Effector memory CD8-positive, alpha-beta T cell (primary cell): ENCODE data around the gene CAMTA1.

ENCODE experiments used
- ATAC-seq: fragments of 150-1000 bp; cut with Tn5 transposase; replicated peaks from 2 replicates; pipeline ENCODE4 v1.10.0; 2021; ENCODE audit warnings: mild to moderate bottlenecking, moderate library complexity
- DNase-seq, 3 experiments: peaks; one replicate each; pipeline ENCODE4 v3.0.0; 2021
- H3K27ac Mint-ChIP-seq, 2 donors: one replicate each; pipeline ENCODE4 v1.8.0; 2022; ENCODE audit warnings: mild to moderate bottlenecking in 2 of 2, mixed read lengths in 2 of 2, moderate library complexity in 2 of 2
- H3K27me3 Mint-ChIP-seq, 2 donors: one replicate each; pipeline ENCODE4 v1.8.0; 2022; ENCODE audit warnings: mixed read lengths in 2 of 2
- H3K36me3 Mint-ChIP-seq: one replicate; pipeline ENCODE4 v1.8.0; 2022; ENCODE audit warnings: mild to moderate bottlenecking, moderate library complexity, mixed read lengths; ENCODE audit not compliant: insufficient read depth
- H3K4me1 Mint-ChIP-seq, 2 donors: one replicate each; pipeline ENCODE4 v1.8.0; 2022; ENCODE audit warnings: low read depth in 2 of 2, mixed read lengths in 2 of 2
- H3K4me3 Mint-ChIP-seq, 2 donors: one replicate each; pipeline ENCODE4 v1.8.0; 2022; ENCODE audit warnings: mild to moderate bottlenecking in 2 of 2, mixed read lengths in 2 of 2, moderate library complexity in 2 of 2
- H3K9me3 Mint-ChIP-seq, 2 donors: one replicate each; pipeline ENCODE4 v1.8.0; 2022; ENCODE audit warnings: mixed read lengths in 2 of 2

CAMTA1 gene

GRCh38 chr1:7533006-7533405 lies 747.8 kb downstream of the CAMTA1 start:
- Mint-ChIP-seq H3K4me1 (peaks cover 0 to 7% of the 10 kb centered on the region in 2 donors), H3K36me3 (no peaks in the 10 kb centered on the region), H3K27me3 (peaks cover 10 to 63% of the 10 kb centered on the region in 2 donors), H3K27ac (no peak overlapping the region), H3K9me3 (no peaks in the 10 kb centered on the region), H3K4me3 (no peak overlapping the region)
- DNase-seq (no peak), ATAC-seq (no peak)

GRCh38 chr1:7534061-7534825 lies 749.0 kb downstream of the CAMTA1 start:
- peaks cover 10 to 63% of the 10 kb centered on the region in 2 donors for H3K27me3 Mint-ChIP-seq
- H3K4me3 Mint-ChIP-seq = no peak overlapping the region
- H3K9me3 Mint-ChIP-seq = no peaks in the 10 kb centered on the region
- no peaks in the 10 kb centered on the region for H3K36me3 Mint-ChIP-seq
- ATAC-seq (no peak), DNase-seq (no peak)
- peak overlapping the region in 1 of 2 donors; percentile 35 for H3K27ac Mint-ChIP-seq
- H3K4me1 Mint-ChIP-seq = peaks cover 0 to 7% of the 10 kb centered on the region in 2 donors

GRCh38 chr1:7535016-7535415 lies 749.8 kb downstream of the CAMTA1 start:
- no peak for DNase-seq

GRCh38 chr1:7535934-7536878 lies 751.0 kb downstream of the CAMTA1 start:
- Mint-ChIP-seq H3K4me3 (no peak overlapping the region), H3K27ac (no peak overlapping the region), H3K36me3 (no peaks in the 10 kb centered on the region), H3K27me3 (peaks cover 10 to 68% of the 10 kb centered on the region in 2 donors), H3K9me3 (no peaks in the 10 kb centered on the region), H3K4me1 (peaks cover 0 to 7% of the 10 kb centered on the region in 2 donors)
- no peak for ATAC-seq
- no peak for DNase-seq

More at GRCh38 chr1:7535016-7535415, 749.8 kb downstream of the CAMTA1 start:
- peaks cover 0 to 7% of the 10 kb centered on the region in 2 donors for H3K4me1 Mint-ChIP-seq
- no peak overlapping the region for H3K4me3 Mint-ChIP-seq
- H3K9me3 Mint-ChIP-seq = no peaks in the 10 kb centered on the region
- H3K27me3 Mint-ChIP-seq = peaks cover 10 to 66% of the 10 kb centered on the region in 2 donors
- no peaks in the 10 kb centered on the region for H3K36me3 Mint-ChIP-seq
- ATAC-seq = no peak
- peak overlapping the region in 1 of 2 donors; percentile 35 for H3K27ac Mint-ChIP-seq

- no peaks in the 10 kb centered on the region for H3K36me3 Mint-ChIP-seq
- no peak overlapping the region for H3K27ac Mint-ChIP-seq
Measured at GRCh38 chr1:7536891-7537591, 751.8 kb downstream of the CAMTA1 start.

GRCh38 chr1:7538033-7538432 lies 752.8 kb downstream of the CAMTA1 start:
- no peak overlapping the region for H3K4me3 Mint-ChIP-seq
- H3K36me3 Mint-ChIP-seq = no peaks in the 10 kb centered on the region
- H3K9me3 Mint-ChIP-seq = no peaks in the 10 kb centered on the region
- peaks cover 0 to 55% of the 10 kb centered on the region in 2 donors for H3K27me3 Mint-ChIP-seq
- DNase-seq = no peak
- peaks cover 0 to 7% of the 10 kb centered on the region in 2 donors for H3K4me1 Mint-ChIP-seq
- no peak for ATAC-seq
- H3K27ac Mint-ChIP-seq = no peak overlapping the region

More at GRCh38 chr1:7536891-7537591, 751.8 kb downstream of the CAMTA1 start:
- H3K4me3 Mint-ChIP-seq = no peak overlapping the region
- peaks cover 0 to 7% of the 10 kb centered on the region in 2 donors for H3K4me1 Mint-ChIP-seq
- no peaks in the 10 kb centered on the region for H3K9me3 Mint-ChIP-seq
- DNase-seq = no peak
- ATAC-seq = no peak
- H3K27me3 Mint-ChIP-seq = peaks cover 10 to 65% of the 10 kb centered on the region in 2 donors

GRCh38 chr1:7538849-7539768 lies 753.9 kb downstream of the CAMTA1 start:
- H3K4me3 Mint-ChIP-seq = no peak overlapping the region
- peaks cover 0 to 50% of the 10 kb centered on the region in 2 donors for H3K27me3 Mint-ChIP-seq
- no peak for DNase-seq
- no peak overlapping the region for H3K27ac Mint-ChIP-seq
- H3K4me1 Mint-ChIP-seq = peaks cover 0 to 7% of the 10 kb centered on the region in 2 donors
- no peaks in the 10 kb centered on the region for H3K9me3 Mint-ChIP-seq
- no peak for ATAC-seq
- no peaks in the 10 kb centered on the region for H3K36me3 Mint-ChIP-seq

GRCh38 chr1:7539769-7540175 lies 754.5 kb downstream of the CAMTA1 start:
- H3K4me3 Mint-ChIP-seq = no peak overlapping the region
- H3K27me3 Mint-ChIP-seq = peaks cover 0 to 50% of the 10 kb centered on the region in 2 donors
- no peak overlapping the region for H3K27ac Mint-ChIP-seq
- no peak for ATAC-seq
- H3K9me3 Mint-ChIP-seq = no peaks in the 10 kb centered on the region
- H3K4me1 Mint-ChIP-seq = peaks cover 0 to 7% of the 10 kb centered on the region in 2 donors
- no peak for DNase-seq
- no peaks in the 10 kb centered on the region for H3K36me3 Mint-ChIP-seq

GRCh38 chr1:7540816-7541215 lies 755.6 kb downstream of the CAMTA1 start:
- Mint-ChIP-seq H3K9me3 (no peaks in the 10 kb centered on the region), H3K36me3 (no peaks in the 10 kb centered on the region), H3K4me3 (no peak overlapping the region), H3K27ac (no peak overlapping the region), H3K27me3 (peaks cover 5 to 50% of the 10 kb centered on the region in 2 donors), H3K4me1 (peaks cover 0 to 2% of the 10 kb centered on the region in 2 donors)
- ATAC-seq (no peak), DNase-seq (no peak)

- no peak overlapping the region for H3K27ac Mint-ChIP-seq
- ATAC-seq = no peak
- H3K27me3 Mint-ChIP-seq = peaks cover 5 to 46% of the 10 kb centered on the region in 2 donors
- no peaks in the 10 kb centered on the region for H3K36me3 Mint-ChIP-seq
- H3K4me1 Mint-ChIP-seq = peaks cover 0 to 2% of the 10 kb centered on the region in 2 donors
- H3K9me3 Mint-ChIP-seq = no peaks in the 10 kb centered on the region
- H3K4me3 Mint-ChIP-seq = no peak overlapping the region
- no peak for DNase-seq
Measured at GRCh38 chr1:7541629-7542028, 756.4 kb downstream of the CAMTA1 start.

- peaks cover 11 to 53% of the 10 kb centered on the region in 2 donors for H3K27me3 Mint-ChIP-seq
- H3K4me3 Mint-ChIP-seq = no peak overlapping the region
- H3K9me3 Mint-ChIP-seq = no peaks in the 10 kb centered on the region
- DNase-seq (no peak), ATAC-seq (no peak)
- H3K27ac Mint-ChIP-seq = no peak overlapping the region
- no peaks in the 10 kb centered on the region for H3K36me3 Mint-ChIP-seq
- peaks cover 0 to under 1% of the 10 kb centered on the region in 2 donors for H3K4me1 Mint-ChIP-seq
Measured at GRCh38 chr1:7543718-7544090, 758.5 kb downstream of the CAMTA1 start.
